GM19023 (cell line): ENCODE data around the gene RABGAP1L.
A peak's percentile ranks its signal among the peaks of the same experiment; 100 is the strongest.

Source experiments
- ATAC-seq: cut with Tn5 transposase; IDR thresholded peaks from one replicate; pipeline ENCODE4 v1.9.1; 2021; ENCODE audit warnings: mild to moderate bottlenecking, moderate library complexity; ENCODE audit not compliant: unreplicated experiment

The RABGAP1L gene

GRCh38 chr1:174946031-174946430, 786.7 kb downstream of the RABGAP1L start:
- no peak for ATAC-seq

GRCh38 chr1:174949061-174949460, 789.7 kb downstream of the RABGAP1L start:
- ATAC-seq: no peak

- no peak for ATAC-seq
Measured at GRCh38 chr1:174949645-174950044, 790.3 kb downstream of the RABGAP1L start.

- ATAC-seq: peak; percentile 66
Measured at GRCh38 chr1:174953285-174954072, 794.2 kb downstream of the RABGAP1L start.

- peak; percentile 31 for ATAC-seq
Measured at GRCh38 chr1:174954073-174954460, 794.7 kb downstream of the RABGAP1L start.

- ATAC-seq: no peak
Measured at GRCh38 chr1:174954671-174955669, 795.6 kb downstream of the RABGAP1L start.

GRCh38 chr1:174956086-174956485, 796.8 kb downstream of the RABGAP1L start:
- no peak for ATAC-seq

GRCh38 chr1:174956976-174957375, 797.7 kb downstream of the RABGAP1L start:
- ATAC-seq: no peak

- ATAC-seq: no peak
Measured at GRCh38 chr1:174957829-174958228, 798.5 kb downstream of the RABGAP1L start.

- ATAC-seq: no peak
Measured at GRCh38 chr1:174958396-174958795, 799.1 kb downstream of the RABGAP1L start.

GRCh38 chr1:174960362-174960761, 801.0 kb downstream of the RABGAP1L start:
- ATAC-seq: no peak

GRCh38 chr1:174963529-174964125, 804.3 kb downstream of the RABGAP1L start:
- ATAC-seq: no peak

- no peak for ATAC-seq
Measured at GRCh38 chr1:174964261-174964971, 805.1 kb downstream of the RABGAP1L start.

GRCh38 chr1:174964972-174965361, 805.6 kb downstream of the RABGAP1L start:
- no peak for ATAC-seq

- no peak for ATAC-seq
Measured at GRCh38 chr1:174965362-174966007, 806.2 kb downstream of the RABGAP1L start.

GRCh38 chr1:174966008-174966572, 806.8 kb downstream of the RABGAP1L start:
- ATAC-seq: no peak

GRCh38 chr1:174967845-174968705, 808.8 kb downstream of the RABGAP1L start:
- no peak for ATAC-seq

- peak; percentile 58 for ATAC-seq
Measured at GRCh38 chr1:174968750-174969244, 809.5 kb downstream of the RABGAP1L start.

- ATAC-seq: no peak
Measured at GRCh38 chr1:174969977-174970376, 810.7 kb downstream of the RABGAP1L start.
